A673 (cell line): ENCODE measurements around the gene ITGA1. TPM values are rescaled to one million over a fixed set of nuclear protein-coding genes. Genes with fewer than 3 reads are reported as not detected.

Source experiments
- BruUV-seq: library from RNA; stranded (reverse); fragments of 400-500 nt; replicated peaks from 2 replicates; lab custom pipeline; 2021; lab: Mats Ljungman, UMichigan
- CTCF ChIA-PET: fragments of 300-600 bp; sonication (Branson Sonifier 250); formaldehyde crosslinking; loops from one replicate; lab custom pipeline; 2022; ENCODE audit warnings: antibody characterized with exemption; lab: Charles Lee
- POLR2A ChIA-PET: fragments of 300-600 bp; sonication (Branson Sonifier 250); formaldehyde crosslinking; loops from one replicate; lab custom pipeline; 2022; ENCODE audit warnings: antibody characterized with exemption; ENCODE audit not compliant: low non-redundant PET; lab: Charles Lee
- DNase-seq: peaks from one replicate; pipeline ENCODE4 v3.0.0-alpha.2; 2015; ENCODE audit warnings: low spot score
- H3K27ac ChIP-seq: fragments of 200-600 bp; sonication (generic); 2 replicates; pipeline ENCODE4 v1.5.1; 2016; ENCODE audit warnings: mixed run types, low read depth, mild to moderate bottlenecking, mixed read lengths, antibody characterized with exemption, low read length; ENCODE audit not compliant: poor library complexity, severe bottlenecking
- H3K27me3 ChIP-seq: fragments of 200-600 bp; sonication (generic); replicated peaks from 2 replicates; pipeline ENCODE4 v1.6.1; 2017; ENCODE audit warnings: mixed run types, low read depth, mild to moderate bottlenecking, mixed read lengths, antibody characterized with exemption, low read length; ENCODE audit not compliant: insufficient read depth, poor library complexity
- H3K36me3 ChIP-seq: fragments of 200-600 bp; sonication (generic); 2 replicates; pipeline ENCODE4 v1.6.1; 2016; ENCODE audit warnings: mixed run types, mild to moderate bottlenecking, mixed read lengths, antibody characterized with exemption, low read length; ENCODE audit not compliant: insufficient read depth, poor library complexity, severe bottlenecking
- H3K4me1 ChIP-seq: fragments of 200-600 bp; sonication (generic); 2 replicates; pipeline ENCODE4 v1.6.1; 2017; ENCODE audit warnings: mixed run types, mild to moderate bottlenecking, mixed read lengths, antibody characterized with exemption, low read length; ENCODE audit not compliant: insufficient read depth, poor library complexity, severe bottlenecking
- H3K4me3 ChIP-seq: fragments of 200-600 bp; sonication (generic); 2 replicates; pipeline ENCODE4 v1.5.1; 2016; ENCODE audit warnings: low read depth, mixed run types, mild to moderate bottlenecking, mixed read lengths, low read length; ENCODE audit not compliant: poor library complexity, severe bottlenecking
- H3K9me3 ChIP-seq: fragments of 200-600 bp; sonication (generic); 2 replicates; pipeline ENCODE4 v1.6.1; 2016; ENCODE audit warnings: mixed run types, low read depth, mild to moderate bottlenecking, mixed read lengths, antibody characterized with exemption, low read length; ENCODE audit not compliant: poor library complexity, severe bottlenecking
- CTCF ChIP-seq: fragments of 300-800, 200-600 bp; sonication (generic); conservative IDR thresholded peaks from 2 replicates; pipeline ENCODE4 v1.5.1; 2017; ENCODE audit warnings: low read depth, mild to moderate bottlenecking, antibody characterized with exemption, low read length, moderate library complexity, mixed read lengths
- EZH2 ChIP-seq: fragments of 200-600 bp; sonication (generic); IDR thresholded peaks from 2 replicates; pipeline ENCODE4 v1.6.1; 2017; ENCODE audit warnings: borderline replicate concordance, low read depth, mild to moderate bottlenecking, mixed read lengths, antibody characterized with exemption, low read length; ENCODE audit not compliant: poor library complexity, severe bottlenecking
- intact Hi-C: fragments of 100-400 bp; cut with micrococcal nuclease; formaldehyde crosslinking; loops from one replicate; pipeline ENCODE4 v1.10.0; 2022; ENCODE audit not compliant: unreplicated experiment
- total RNA-seq: library from RNA; stranded (reverse); gene quantifications from 2 replicates; pipeline ENCODE4 v1.2.3, GENCODE V29; 2021

The ITGA1 gene
- total RNA-seq, 1 experiment from 2014 or later = 8.1 TPM

GRCh38 chr5:52906845-52907244 is 119.1 kb downstream of the ITGA1 start:
- Histone ChIP-seq H3K4me1 (no peaks in the 10 kb centered on the region), H3K27ac (no peak overlapping the region), H3K4me3 (no peak overlapping the region), H3K36me3 (no peaks in the 10 kb centered on the region), H3K27me3 (no peaks in the 10 kb centered on the region), H3K9me3 (no peaks in the 10 kb centered on the region)
- no TSS peak for BruUV-seq
- ChIA-PET CTCF (no interaction called here), POLR2A (no interaction called here)
- DNase-seq = no peak
- intact Hi-C loops = no loop called here
- TF ChIP-seq EZH2 (no peak), CTCF (no peak)

GRCh38 chr5:52909192-52909591 is 121.5 kb downstream of the ITGA1 start:
- CTCF ChIA-PET = no interaction called here
- no peak for DNase-seq
- intact Hi-C loops = no loop called here

GRCh38 chr5:52910071-52910470 is 122.4 kb downstream of the ITGA1 start:
- TF ChIP-seq EZH2 = no peak
- no peak for TF ChIP-seq CTCF
- POLR2A ChIA-PET = no interaction called here
- no peak for DNase-seq
- Histone ChIP-seq H3K4me1 (no peaks in the 10 kb centered on the region), H3K27ac (no peak overlapping the region), H3K27me3 (no peaks in the 10 kb centered on the region), H3K36me3 (no peaks in the 10 kb centered on the region), H3K9me3 (no peaks in the 10 kb centered on the region), H3K4me3 (no peak overlapping the region)
- CTCF ChIA-PET = no interaction called here
- no TSS peak for BruUV-seq
- intact Hi-C loops = loop anchor here (10.0 kb wide), 1 partner anchor 1945 kb away; no protein-coding TSS in a partner anchor

More at GRCh38 chr5:52909192-52909591, 121.5 kb downstream of the ITGA1 start:
- Histone ChIP-seq H3K27me3 (no peaks in the 10 kb centered on the region), H3K4me1 (no peaks in the 10 kb centered on the region), H3K4me3 (no peak overlapping the region), H3K27ac (no peak overlapping the region), H3K9me3 (no peaks in the 10 kb centered on the region), H3K36me3 (no peaks in the 10 kb centered on the region)
- no TSS peak for BruUV-seq
- no peak for TF ChIP-seq CTCF
- no peak for TF ChIP-seq EZH2
- POLR2A ChIA-PET = no interaction called here
